Measurements from ENCODE around the gene RPA4. TPM values are rescaled to one million over a fixed set of nuclear protein-coding genes. Genes with fewer than 3 reads are reported as not detected.

Gene RPA4
- total and polyA plus RNA-seq, 2 experiments from 2014 or later, result 0.15 to 0.65 TPM

DNA sequence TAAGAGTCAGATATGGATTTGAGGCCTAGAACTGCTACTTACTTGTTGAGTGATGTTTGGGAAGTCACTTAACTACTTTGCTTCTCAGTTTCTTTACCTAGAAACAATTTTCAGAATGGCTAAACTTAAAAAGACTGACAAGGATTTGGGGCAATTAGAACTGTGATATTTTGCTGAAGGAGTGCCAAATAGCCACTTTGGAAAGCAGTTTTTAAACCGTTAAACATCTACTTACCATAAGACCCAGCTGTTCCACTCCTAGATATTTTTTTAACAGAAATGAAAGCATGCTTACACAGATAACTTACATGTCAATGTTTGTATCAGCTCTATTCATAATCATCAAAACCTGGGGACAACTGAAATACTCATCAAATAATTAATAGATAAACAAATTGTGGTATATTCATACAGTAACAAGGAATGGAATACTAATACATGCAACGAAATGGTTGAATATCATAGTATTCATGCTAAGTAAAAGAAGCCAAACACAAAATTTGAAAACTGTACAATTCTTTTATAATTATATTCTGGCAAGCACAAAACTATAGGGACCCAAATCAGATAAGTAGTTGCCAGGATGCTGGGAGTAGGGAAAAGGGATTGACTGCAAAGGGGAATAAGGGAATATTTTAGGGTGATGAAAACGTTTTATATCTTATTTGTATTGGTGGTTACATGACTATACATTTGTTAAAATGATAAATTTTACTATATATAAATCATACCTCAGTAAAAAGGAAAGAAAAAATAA, 24.0 kb downstream of the RPA4 start:
- Histone ChIP-seq H3K9me2 (ENCODE audit: insufficient read depth) (no peaks in the 10 kb centered on the region), H4K20me1 (ENCODE audit: insufficient read depth) (no peaks in the 10 kb centered on the region), H3K9ac (no peak overlapping the region), H3K27me3 (replicated peaks; ENCODE audit: insufficient read depth) (no peaks in the 10 kb centered on the region), H3K9me3 (ENCODE audit: low read depth) (no peaks in the 10 kb centered on the region), H3K4me2 (ENCODE audit: unreplicated experiment) (no peak overlapping the region), H3K36me3 (ENCODE audit: low read depth) (no peaks in the 10 kb centered on the region), H3K4me1 (ENCODE audit: insufficient read depth) (peaks cover 8% of the 10 kb centered on the region; the same call in 1 of the 2 replicates), H3F3A (ENCODE audit: insufficient read depth) (no peaks in the 10 kb centered on the region), H2AFZ (no peak overlapping the region), H3K4me3 (no peak overlapping the region), H3K79me2 (ENCODE audit: insufficient read depth) (no peaks in the 10 kb centered on the region), H3K27ac (no peak overlapping the region)
- in situ Hi-C loops (cut with MboI), result no loop called here
- 61 to 63% methylated on average over 3 of the region's 3 CpGs for WGBS, 2 experiments (ENCODE audit: low coverage in 1 of 2, low lambda C conversion rate in 2 of 2, missing lambda C conversion rate in 2 of 2)
- TF ChIP-seq EZH2phosphoT487 (IDR thresholded peaks at IDR 0.05; ENCODE audit: insufficient read depth, low read depth) (no peak), EZH2 (IDR thresholded peaks at IDR 0.05; ENCODE audit: insufficient read depth, poor library complexity, severe bottlenecking) (no peak)
- no peak for DNase-seq

DNA sequence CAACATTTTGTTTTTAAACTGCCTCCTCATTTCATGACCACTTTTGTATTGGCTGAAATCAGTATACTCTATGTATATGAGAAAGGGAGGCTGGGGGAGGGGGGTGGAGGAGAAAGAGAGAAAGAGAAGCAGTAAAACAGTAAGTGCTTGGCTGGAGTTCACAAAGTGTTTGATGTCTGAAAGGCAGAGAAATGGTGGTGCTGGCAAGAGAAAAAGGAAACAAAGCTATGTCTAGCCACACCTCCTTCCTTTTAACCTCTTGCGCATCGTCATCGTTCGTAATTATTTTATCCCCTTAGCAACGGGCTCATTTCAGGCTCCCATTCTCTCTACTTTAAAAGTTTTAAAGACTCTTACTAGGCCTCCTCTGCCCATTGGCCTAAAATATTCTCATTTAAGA, 25.6 kb downstream of the RPA4 start:
- no peak for DNase-seq

DNA sequence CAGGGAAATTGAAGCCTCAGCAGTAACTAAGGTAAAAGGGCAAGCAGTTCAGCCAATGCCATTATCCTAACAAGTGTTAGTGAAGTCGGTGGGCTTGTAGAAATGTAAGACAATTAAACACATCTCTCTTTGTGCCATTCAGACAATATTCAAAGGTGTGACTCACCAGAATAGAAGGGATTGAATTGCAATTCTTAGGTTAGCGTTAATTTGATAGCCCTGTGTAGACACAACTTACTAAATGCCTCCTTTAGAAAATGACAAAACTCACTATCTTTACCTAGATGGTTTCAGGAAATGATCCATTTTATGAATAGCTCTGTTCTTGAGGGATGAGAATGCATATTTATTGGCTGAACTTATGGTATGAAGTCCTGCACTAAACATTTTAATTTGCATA, 35.2 kb downstream of the RPA4 start:
- no peak overlapping the region for H3K4me3 ChIP-seq
- H4K20me1 ChIP-seq (ENCODE audit: insufficient read depth), result no peaks in the 10 kb centered on the region
- no peaks in the 10 kb centered on the region for H3K79me2 ChIP-seq (ENCODE audit: insufficient read depth)
- H3F3A ChIP-seq (ENCODE audit: insufficient read depth), result no peaks in the 10 kb centered on the region
- H3K27me3 ChIP-seq (replicated peaks; ENCODE audit: insufficient read depth), result no peaks in the 10 kb centered on the region
- H3K27ac ChIP-seq, result no peak overlapping the region
- DNase-seq, result no peak
- H3K9me3 ChIP-seq (ENCODE audit: low read depth), result no peaks in the 10 kb centered on the region
- no peaks in the 10 kb centered on the region for H3K36me3 ChIP-seq (ENCODE audit: low read depth)
- H3K4me1 ChIP-seq (ENCODE audit: insufficient read depth), result no peaks in the 10 kb centered on the region
- in situ Hi-C loops (cut with MboI), result no loop called here
- TF ChIP-seq EZH2 (IDR thresholded peaks at IDR 0.05; ENCODE audit: insufficient read depth, poor library complexity, severe bottlenecking), result no peak
- TF ChIP-seq EZH2phosphoT487 (IDR thresholded peaks at IDR 0.05; ENCODE audit: insufficient read depth, low read depth), result no peak
- H2AFZ ChIP-seq, result no peak overlapping the region
- H3K4me2 ChIP-seq (ENCODE audit: unreplicated experiment), result no peak overlapping the region
- WGBS, 2 experiments (ENCODE audit: low coverage in 1 of 2, low lambda C conversion rate in 2 of 2, missing lambda C conversion rate in 2 of 2), result 97 to 100% methylated on average over 1 to 2 of the region's 2 CpGs
- no peak overlapping the region for H3K9ac ChIP-seq
- no peaks in the 10 kb centered on the region for H3K9me2 ChIP-seq (ENCODE audit: insufficient read depth)

More for the DNA sequence above, 25.6 kb downstream of the RPA4 start:
- Histone ChIP-seq H4K20me1 (ENCODE audit: insufficient read depth) (no peaks in the 10 kb centered on the region), H3K4me1 (ENCODE audit: insufficient read depth) (peaks cover 8% of the 10 kb centered on the region; the same call in 1 of the 2 replicates), H3K27ac (no peak overlapping the region), H3K79me2 (ENCODE audit: insufficient read depth) (no peaks in the 10 kb centered on the region), H3K4me3 (no peak overlapping the region), H3K27me3 (replicated peaks; ENCODE audit: insufficient read depth) (no peaks in the 10 kb centered on the region), H3K4me2 (ENCODE audit: unreplicated experiment) (no peak overlapping the region), H3K9me3 (ENCODE audit: low read depth) (no peaks in the 10 kb centered on the region), H3K9me2 (ENCODE audit: insufficient read depth) (no peaks in the 10 kb centered on the region), H3K36me3 (ENCODE audit: low read depth) (no peaks in the 10 kb centered on the region), H3F3A (ENCODE audit: insufficient read depth) (no peaks in the 10 kb centered on the region), H2AFZ (no peak overlapping the region), H3K9ac (no peak overlapping the region)
- no peak for TF ChIP-seq EZH2phosphoT487 (IDR thresholded peaks at IDR 0.05; ENCODE audit: insufficient read depth, low read depth)
- TF ChIP-seq EZH2 (IDR thresholded peaks at IDR 0.05; ENCODE audit: insufficient read depth, poor library complexity, severe bottlenecking), result no peak
- WGBS, 2 experiments (ENCODE audit: low coverage in 1 of 2, low lambda C conversion rate in 2 of 2, missing lambda C conversion rate in 2 of 2), result 70 to 87% methylated on average over 2 to 5 of the region's 5 CpGs
- in situ Hi-C loops (cut with MboI), result no loop called here

DNA sequence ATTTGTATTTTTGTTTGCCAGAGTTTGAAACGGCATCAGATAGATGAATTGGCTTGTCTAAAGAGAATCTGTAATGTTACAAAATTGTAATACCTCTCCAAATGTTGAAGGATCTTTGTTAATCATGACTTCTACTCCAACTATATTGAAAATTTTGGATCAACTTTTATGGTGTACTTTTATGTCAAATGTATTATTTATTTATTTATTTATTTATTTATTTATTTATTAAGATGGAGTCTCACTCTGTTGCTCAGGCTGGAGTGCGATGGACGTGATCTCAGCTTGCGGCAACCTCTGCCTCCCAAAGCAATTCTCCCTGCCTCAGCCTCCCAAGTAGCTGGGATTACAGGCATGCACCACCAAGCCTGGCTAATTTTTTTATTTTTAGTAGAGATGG, 36.0 kb downstream of the RPA4 start:
- Histone ChIP-seq H3K27ac (no peak overlapping the region), H4K20me1 (ENCODE audit: insufficient read depth) (no peaks in the 10 kb centered on the region), H3K36me3 (ENCODE audit: low read depth) (no peaks in the 10 kb centered on the region), H3K9ac (no peak overlapping the region), H3K9me3 (ENCODE audit: low read depth) (no peaks in the 10 kb centered on the region), H3K4me1 (ENCODE audit: insufficient read depth) (no peaks in the 10 kb centered on the region), H3K4me2 (ENCODE audit: unreplicated experiment) (no peak overlapping the region), H3K27me3 (replicated peaks; ENCODE audit: insufficient read depth) (no peaks in the 10 kb centered on the region), H2AFZ (no peak overlapping the region), H3K79me2 (ENCODE audit: insufficient read depth) (no peaks in the 10 kb centered on the region), H3F3A (ENCODE audit: insufficient read depth) (no peaks in the 10 kb centered on the region), H3K9me2 (ENCODE audit: insufficient read depth) (no peaks in the 10 kb centered on the region), H3K4me3 (no peak overlapping the region)
- DNase-seq, result no peak
- TF ChIP-seq EZH2phosphoT487 (IDR thresholded peaks at IDR 0.05; ENCODE audit: insufficient read depth, low read depth), result no peak
- TF ChIP-seq EZH2 (IDR thresholded peaks at IDR 0.05; ENCODE audit: insufficient read depth, poor library complexity, severe bottlenecking), result no peak
- 73 to 81% methylated on average over 3 to 4 of the region's 4 CpGs for WGBS, 2 experiments (ENCODE audit: low coverage in 1 of 2, low lambda C conversion rate in 2 of 2, missing lambda C conversion rate in 2 of 2)
- in situ Hi-C loops (cut with MboI), result no loop called here
